GM23248 (cell line): ENCODE results near the gene PDE6B. TPM values are rescaled to one million over a fixed set of nuclear protein-coding genes. Genes with fewer than 3 reads are reported as not detected.
"Not testable (repeated sequence)": the region's sequence is repeated elsewhere in the genome, so short reads cannot be mapped to it uniquely, and the experiment has no call there.

Source experiments
- DNase-seq: peaks from one replicate; pipeline ENCODE4 v3.0.0-alpha.2; 2015
- H2AFZ ChIP-seq: fragments of 200-600 bp; sonication (generic); 2 replicates; pipeline ENCODE4 v1.6.1; 2016; ENCODE audit warnings: antibody characterized with exemption
- H3F3A ChIP-seq: fragments of 200-600 bp; sonication (generic); 2 replicates; pipeline ENCODE4 v1.6.1; 2016; ENCODE audit warnings: mild to moderate bottlenecking, antibody characterized with exemption, mixed run types; ENCODE audit not compliant: insufficient read depth
- H3K27ac ChIP-seq: fragments of 200-600 bp; sonication (generic); 2 replicates; pipeline ENCODE4 v1.5.1; 2016; ENCODE audit warnings: mild to moderate bottlenecking
- H3K27me3 ChIP-seq: fragments of 200-600 bp; sonication (generic); replicated peaks from 2 replicates; pipeline ENCODE4 v1.6.1; 2016; ENCODE audit warnings: mild to moderate bottlenecking; ENCODE audit not compliant: insufficient read depth
- H3K36me3 ChIP-seq: fragments of 200-600 bp; sonication (generic); 2 replicates; pipeline ENCODE4 v1.6.1; 2016; ENCODE audit warnings: low read depth, mild to moderate bottlenecking
- H3K4me1 ChIP-seq: fragments of 200-600 bp; sonication (generic); 2 replicates; pipeline ENCODE4 v1.6.1; 2016; ENCODE audit warnings: mild to moderate bottlenecking; ENCODE audit not compliant: insufficient read depth
- H3K4me2 ChIP-seq: fragments of 200-600 bp; sonication (generic); one replicate; pipeline ENCODE4 v1.6.1; 2016; ENCODE audit warnings: mild to moderate bottlenecking; ENCODE audit not compliant: unreplicated experiment
- H3K4me3 ChIP-seq: fragments of 200-600 bp; sonication (generic); 2 replicates; pipeline ENCODE4 v1.5.1; 2016; ENCODE audit warnings: mild to moderate bottlenecking
- H3K79me2 ChIP-seq: fragments of 200-600 bp; sonication (generic); 2 replicates; pipeline ENCODE4 v1.6.1; 2016; ENCODE audit warnings: mild to moderate bottlenecking; ENCODE audit not compliant: insufficient read depth
- H3K9ac ChIP-seq: fragments of 200-600 bp; sonication (generic); 2 replicates; pipeline ENCODE4 v1.6.1; 2016; ENCODE audit warnings: mild to moderate bottlenecking
- H3K9me2 ChIP-seq: fragments of 200-600 bp; sonication (generic); 2 replicates; pipeline ENCODE4 v1.6.1; 2016; ENCODE audit warnings: mixed run types, mild to moderate bottlenecking, moderate library complexity; ENCODE audit not compliant: insufficient read depth
- H3K9me3 ChIP-seq: fragments of 200-600 bp; sonication (generic); one replicate; pipeline ENCODE4 v1.6.1; 2017; ENCODE audit warnings: low read depth
- H4K20me1 ChIP-seq: fragments of 200-600 bp; sonication (generic); 2 replicates; pipeline ENCODE4 v1.6.0; 2016; ENCODE audit not compliant: insufficient read depth
- EZH2 ChIP-seq: fragments of 200-600 bp; sonication (generic); IDR thresholded peaks from 2 replicates; pipeline ENCODE4 v1.6.1; 2018; ENCODE audit warnings: antibody characterized with exemption, mild to moderate bottlenecking; ENCODE audit not compliant: insufficient read depth, poor library complexity, severe bottlenecking
- EZH2phosphoT487 ChIP-seq: fragments of 200-600 bp; sonication (generic); IDR thresholded peaks from 2 replicates; pipeline ENCODE4 v1.6.1; 2018; ENCODE audit warnings: antibody characterized with exemption, moderate library complexity, mild to moderate bottlenecking, low read depth; ENCODE audit not compliant: insufficient read depth
- WGBS, 2 experiments: methylation state at CpG; one replicate each; pipeline ENCODE4 v1.1.6; 2015 to 2017; ENCODE audit warnings: low lambda C conversion rate in 2 of 2, low coverage in 1 of 2; ENCODE audit errors: missing lambda C conversion rate in 2 of 2; 5-methylcytosine and 5-hydroxymethylcytosine counted together
- in situ Hi-C: fragments of 300-500 bp; cut with MboI; formaldehyde crosslinking; loops from 2 replicates; pipeline ENCODE4 v1.15.0; 2020
- polyA plus RNA-seq: library from polyadenylated mRNA; unstranded; fragments of >200 nt; fragmentation: Nextera tagmentation; extraction: Ambion mirVana; gene quantifications from 2 replicates; pipeline ENCODE4 v1.2.1, GENCODE V29; 2016
- total RNA-seq: library from RNA; depleted of rRNA; stranded (reverse); fragments of >200 nt; shearing (Covaris generic); gene quantifications from 2 replicates; pipeline ENCODE4 v1.2.3, GENCODE V29; 2014

The PDE6B gene
- total and polyA plus RNA-seq, 2 experiments from 2014 or later, result 0.11 TPM; not detected in 1

DNA sequence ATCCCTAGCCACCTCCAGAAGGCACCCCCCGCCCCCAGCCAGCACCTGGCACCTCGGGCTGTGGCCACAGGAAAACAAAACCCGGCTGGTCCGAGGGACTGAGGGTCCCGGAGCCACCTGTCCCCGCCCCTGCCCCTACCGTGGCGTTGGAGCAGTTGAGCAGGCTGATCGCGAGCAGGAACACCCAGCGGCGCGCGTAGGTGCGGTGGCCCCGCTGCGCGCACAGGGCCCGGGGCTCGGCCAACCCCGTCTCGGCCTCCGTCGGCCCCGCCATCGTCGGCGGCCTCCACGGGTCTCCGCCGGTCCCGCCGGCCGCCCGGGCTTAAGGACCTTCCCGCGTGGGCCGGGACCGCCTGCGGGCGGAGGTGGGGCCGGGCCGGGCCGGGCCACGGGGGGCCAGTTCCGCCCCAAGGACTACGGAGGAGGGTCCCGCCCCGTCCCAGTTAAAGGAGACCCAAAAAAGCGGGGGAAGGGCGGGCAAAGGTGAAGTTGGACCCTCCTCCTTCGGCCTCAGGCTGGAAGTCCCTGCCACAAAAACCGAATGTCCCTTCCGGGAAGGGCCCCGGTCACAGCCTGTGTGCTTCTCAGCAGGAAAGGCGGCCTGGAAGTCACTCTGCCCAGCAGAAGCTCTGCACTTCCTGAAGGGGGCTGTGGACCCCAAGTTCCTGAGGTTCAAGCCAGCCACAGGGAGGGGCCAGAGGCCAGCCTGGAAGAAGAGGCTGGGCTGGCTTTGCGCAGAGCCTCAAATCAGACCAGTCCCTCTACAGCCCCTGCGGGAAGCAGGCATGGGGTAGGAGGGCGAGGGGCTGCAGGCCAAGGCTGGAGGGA is 63.7 kb downstream of the PDE6B start, which contains the start of gene SLC49A3:
Gene SLC49A3 (minus strand): TSS at position 298 of the 828 bp plus-strand sequence. CDS start 24 bp downstream, at position 274.
- no peaks in the 10 kb centered on the region for H3K9me3 ChIP-seq
- H3K4me3 ChIP-seq, result peak within 1 kb of the TSS; percentile 66
- no peaks in the 10 kb centered on the region for H3K27me3 ChIP-seq
- TF ChIP-seq EZH2phosphoT487, result no peak
- no peak for TF ChIP-seq EZH2
- no peaks in the 10 kb centered on the region for H3K9me2 ChIP-seq
- H3K9ac ChIP-seq, result peak within 1 kb of the TSS; percentile 76
- peak; percentile 48 for DNase-seq
- H3K4me2 ChIP-seq, result peak within 1 kb of the TSS; percentile 76
- peaks cover 12% of the 10 kb centered on the region; the same call in 1 of the 2 replicates for H3F3A ChIP-seq
- H3K27ac ChIP-seq, result peak within 1 kb of the TSS; percentile 96
- 19 to 30% methylated on average over 27 to 46 of the region's 59 CpGs for WGBS, 2 experiments
- in situ Hi-C loops, result no loop called here
- no peaks in the 10 kb centered on the region for H3K36me3 ChIP-seq
- peak within 1 kb of the TSS; percentile 71 for H2AFZ ChIP-seq
- no peaks in the 10 kb centered on the region for H4K20me1 ChIP-seq
- H3K79me2 ChIP-seq, result no peaks in the 10 kb centered on the region
- H3K4me1 ChIP-seq, result peaks cover 22% of the 10 kb centered on the region

DNA sequence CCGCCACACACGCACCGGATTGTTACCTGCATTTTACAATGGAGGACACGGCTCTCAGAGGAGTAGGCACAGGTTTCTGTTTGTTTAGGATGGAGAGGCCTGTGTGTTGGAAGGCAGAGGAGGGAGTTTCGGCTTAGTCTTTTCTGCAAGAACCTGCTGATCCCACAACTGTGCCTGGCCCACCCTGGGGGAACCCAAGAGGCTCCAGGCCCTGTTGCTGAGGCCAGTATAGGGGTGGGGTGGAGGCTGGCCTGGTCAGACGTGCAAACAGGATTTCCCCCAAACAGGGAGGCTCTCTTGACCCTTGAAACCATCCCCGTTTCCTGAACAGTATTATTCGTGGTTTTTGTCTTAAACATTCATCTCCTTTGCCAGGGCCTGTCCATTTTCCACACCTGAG is 64.3 kb downstream of the PDE6B start:
- Histone ChIP-seq H3K36me3 (no peaks in the 10 kb centered on the region), H3F3A (peaks cover 12% of the 10 kb centered on the region; the same call in 1 of the 2 replicates), H3K27ac (peak overlapping the region; percentile 96), H3K9me2 (no peaks in the 10 kb centered on the region), H3K4me3 (peak overlapping the region; percentile 66), H3K79me2 (no peaks in the 10 kb centered on the region), H4K20me1 (no peaks in the 10 kb centered on the region), H3K27me3 (no peaks in the 10 kb centered on the region), H3K9me3 (no peaks in the 10 kb centered on the region), H3K4me1 (peaks cover 22% of the 10 kb centered on the region), H3K4me2 (peak overlapping the region; percentile 76), H3K9ac (peak overlapping the region; percentile 76), H2AFZ (peak overlapping the region; percentile 71)
- 89 to 96% methylated on average over 8 of the region's 8 CpGs for WGBS, 2 experiments
- in situ Hi-C loops, result no loop called here
- DNase-seq, result no peak
- TF ChIP-seq EZH2phosphoT487 (no peak), EZH2 (no peak)

DNA sequence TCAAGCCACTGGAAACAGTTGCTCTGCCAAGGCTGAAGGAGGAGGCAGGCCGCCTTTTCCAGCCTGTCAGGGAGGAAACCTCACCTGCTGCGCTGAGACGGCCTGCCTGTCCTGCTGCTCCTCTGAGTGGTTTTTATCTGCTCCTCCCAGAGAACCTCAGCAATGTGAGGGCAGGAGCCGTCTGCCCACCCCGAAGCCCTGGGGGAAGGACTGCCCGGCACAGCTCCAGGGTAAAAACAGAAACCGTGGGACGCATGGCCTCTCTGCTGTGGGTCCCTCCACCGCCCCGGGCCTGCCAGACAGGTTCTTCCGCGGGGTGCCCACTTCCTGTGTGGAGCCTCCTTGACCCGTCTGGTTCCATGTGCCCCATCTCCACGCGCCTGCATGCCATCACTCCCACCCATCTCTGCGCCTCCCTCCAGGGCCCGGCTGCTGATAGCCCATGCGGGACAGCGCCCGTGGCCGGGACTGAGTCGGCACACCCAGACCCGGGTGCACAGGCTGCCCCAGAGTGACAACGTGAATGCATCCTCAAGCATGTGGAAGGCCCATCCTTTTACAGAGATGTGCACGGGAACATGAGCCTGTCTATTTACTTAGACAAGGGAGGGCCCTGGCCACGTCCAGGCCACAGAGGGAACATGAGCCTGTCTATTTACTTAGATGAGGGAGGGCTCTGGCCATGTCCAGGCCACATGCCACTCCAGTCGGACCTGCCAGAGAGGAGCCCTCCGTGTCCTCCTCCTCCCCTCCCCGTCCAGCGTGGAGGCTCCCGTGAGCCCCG is 67.6 kb downstream of the PDE6B start:
- Histone ChIP-seq H3K4me3 (no peak overlapping the region), H3K27ac (no peak overlapping the region), H3K9me3 (no peaks in the 10 kb centered on the region), H3K4me1 (peaks cover 12% of the 10 kb centered on the region), H3K79me2 (no peaks in the 10 kb centered on the region), H2AFZ (no peak overlapping the region), H3K4me2 (no peak overlapping the region), H4K20me1 (no peaks in the 10 kb centered on the region), H3K36me3 (no peaks in the 10 kb centered on the region), H3K9me2 (no peaks in the 10 kb centered on the region), H3K9ac (no peak overlapping the region), H3K27me3 (no peaks in the 10 kb centered on the region), H3F3A (peaks cover 6% of the 10 kb centered on the region; the same call in 1 of the 2 replicates)
- TF ChIP-seq EZH2phosphoT487 (no peak), EZH2 (no peak)
- 77 to 80% methylated on average over 32 of the region's 32 CpGs for WGBS, 2 experiments
- in situ Hi-C loops, result no loop called here
- no peak for DNase-seq

DNA sequence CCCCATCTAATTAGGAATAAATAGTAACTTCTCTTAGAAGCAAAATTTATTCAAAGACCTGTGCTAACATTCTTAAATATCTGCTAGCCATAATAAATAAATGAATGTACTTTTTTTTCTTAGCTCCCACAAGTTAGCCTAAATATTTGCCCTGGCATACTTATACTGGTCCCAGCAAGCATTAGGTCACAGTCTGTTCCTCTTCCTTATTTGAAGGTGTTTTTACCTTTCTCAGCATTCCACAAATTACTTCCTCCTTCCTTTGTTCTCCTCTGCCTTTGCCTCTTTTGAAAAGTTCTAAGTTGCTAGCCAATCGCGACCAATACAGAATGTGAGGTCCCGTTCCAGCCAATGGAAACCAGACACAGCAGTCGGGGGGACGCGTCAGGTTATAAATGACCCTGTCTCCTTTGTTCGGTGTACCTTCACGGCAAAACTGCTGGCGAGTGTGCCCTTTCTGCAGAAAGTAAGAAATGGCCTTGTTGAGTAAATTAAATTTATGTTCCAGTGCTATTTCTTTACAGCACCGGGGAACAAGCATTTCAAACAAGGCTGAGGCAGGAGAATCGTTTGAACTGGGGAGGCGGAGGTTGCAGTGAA is 69.1 kb downstream of the PDE6B start:
- H3K9ac ChIP-seq, H3F3A ChIP-seq, H3K4me1 ChIP-seq, DNase-seq, in situ Hi-C loops, H3K4me2 ChIP-seq, H4K20me1 ChIP-seq, H2AFZ ChIP-seq, H3K27ac ChIP-seq, H3K9me2 ChIP-seq, H3K4me3 ChIP-seq, H3K9me3 ChIP-seq, H3K79me2 ChIP-seq, H3K36me3 ChIP-seq, H3K27me3 ChIP-seq: not testable (repeated sequence)
- WGBS, 2 experiments, result 67 to 68% methylated on average over 12 of the region's 12 CpGs
